Esophagus (tissue), 2 donors: ENCODE results near the gene THSD7B. TPM values are rescaled to one million over a fixed set of nuclear protein-coding genes. Genes with fewer than 3 reads are reported as not detected.

Experiments used
- H3K27ac ChIP-seq, 2 donors: one replicate each; pipeline ENCODE4 v1.5.1; 2013; ENCODE audit warnings: low read depth in 2 of 2, mild to moderate bottlenecking in 2 of 2, inconsistent platforms in 1 of 2, low read length in 1 of 2, moderate library complexity in 1 of 2
- H3K27me3 ChIP-seq, 2 donors: one replicate each; pipeline ENCODE4 v1.6.1; 2013; ENCODE audit warnings: low read length in 2 of 2, control low read depth in 1 of 2, mild to moderate bottlenecking in 1 of 2; ENCODE audit not compliant: insufficient read depth in 2 of 2, control insufficient read depth in 1 of 2
- H3K36me3 ChIP-seq, 2 donors: one replicate each; pipeline ENCODE4 v1.6.1; 2013; ENCODE audit warnings: low read length in 1 of 2; ENCODE audit not compliant: control insufficient read depth in 2 of 2, insufficient read depth in 2 of 2
- H3K4me1 ChIP-seq, 2 donors: one replicate each; pipeline ENCODE4 v1.6.1; 2013; ENCODE audit warnings: low read length in 1 of 2; ENCODE audit not compliant: control insufficient read depth in 2 of 2, insufficient read depth in 2 of 2
- H3K4me3 ChIP-seq, 2 donors: one replicate each; pipeline ENCODE4 v1.5.1; 2013; ENCODE audit warnings: low read length in 2 of 2, mild to moderate bottlenecking in 2 of 2, low read depth in 1 of 2, moderate library complexity in 1 of 2
- H3K9me3 ChIP-seq, 2 donors: one replicate each; pipeline ENCODE4 v1.6.1; 2013; ENCODE audit warnings: mild to moderate bottlenecking in 2 of 2, low read depth in 1 of 2, low read length in 1 of 2, moderate library complexity in 1 of 2; ENCODE audit not compliant: control insufficient read depth in 2 of 2, insufficient read depth in 1 of 2
- WGBS, 2 donors: extraction: QIAGEN DNeasy Blood & Tissue Kit; methylation state at CpG; one replicate each; pipeline ENCODE4 v1.1.7; 2013; 5-methylcytosine and 5-hydroxymethylcytosine counted together
- polyA plus RNA-seq, 2 donors: library from polyadenylated mRNA; stranded (reverse); fragments of 200-250 nt; gene quantifications; one replicate each; pipeline ENCODE4 v1.2.3, GENCODE V29; 2013
- donor health status: healthy with polysubstance abuse.
- donor health status: Bipolar disorder and iron deficiency.

Gene THSD7B
- polyA plus RNA-seq, 2 donors: 0.22 to 0.32 TPM

DNA sequence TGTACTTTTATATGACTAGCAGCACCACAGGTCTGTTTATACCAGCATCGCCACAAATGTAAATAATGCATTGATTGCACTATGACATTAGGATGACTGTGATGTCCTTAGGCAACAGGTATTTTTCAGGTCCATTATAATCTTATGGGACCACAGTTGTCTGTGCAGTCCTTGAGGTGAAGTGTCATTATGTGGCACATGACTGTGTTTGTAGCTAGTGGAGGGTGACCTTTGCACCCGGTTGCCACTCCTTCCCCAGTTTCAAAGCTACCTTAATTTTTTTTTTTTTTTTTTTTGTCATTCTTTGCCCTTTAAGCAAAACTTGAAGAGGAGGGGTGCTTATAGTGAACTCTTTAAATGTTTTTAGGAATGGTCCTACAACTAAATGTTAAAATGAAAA is 386.4 kb downstream of the THSD7B start:
- no peak overlapping the region for H3K4me3 ChIP-seq
- H3K4me1 ChIP-seq: no peaks in the 10 kb centered on the region
- no peaks in the 10 kb centered on the region for H3K36me3 ChIP-seq
- 69 to 82% methylated on average over 2 of the region's 2 CpGs for WGBS, 2 donors
- H3K27me3 ChIP-seq: no peaks in the 10 kb centered on the region
- no peaks in the 10 kb centered on the region for H3K9me3 ChIP-seq
- no peak overlapping the region for H3K27ac ChIP-seq

DNA sequence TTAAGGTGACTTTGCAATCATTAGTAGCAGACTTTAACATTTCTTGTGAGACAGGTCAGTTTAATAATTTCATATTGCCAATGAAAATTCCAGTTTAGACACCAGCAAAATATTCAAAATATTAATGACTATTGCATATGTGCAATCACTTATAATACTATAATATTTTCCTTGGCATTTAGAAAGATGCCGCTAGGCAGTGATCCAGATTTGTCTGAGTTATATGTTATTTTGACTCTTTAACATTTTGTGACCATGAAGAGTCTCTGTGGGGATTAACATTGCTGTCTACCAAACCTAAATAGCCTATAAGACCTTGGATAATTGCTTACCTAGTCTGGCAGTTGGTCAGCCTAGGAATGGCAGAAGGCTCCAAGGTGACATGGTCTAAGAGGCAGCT is 389.6 kb downstream of the THSD7B start:
- Histone ChIP-seq H3K36me3 (no peaks in the 10 kb centered on the region), H3K4me1 (no peaks in the 10 kb centered on the region), H3K27me3 (no peaks in the 10 kb centered on the region), H3K9me3 (no peaks in the 10 kb centered on the region), H3K4me3 (no peak overlapping the region), H3K27ac (no peak overlapping the region)
- 89 to 97% methylated on average over 1 of the region's 1 CpG for WGBS, 2 donors

DNA sequence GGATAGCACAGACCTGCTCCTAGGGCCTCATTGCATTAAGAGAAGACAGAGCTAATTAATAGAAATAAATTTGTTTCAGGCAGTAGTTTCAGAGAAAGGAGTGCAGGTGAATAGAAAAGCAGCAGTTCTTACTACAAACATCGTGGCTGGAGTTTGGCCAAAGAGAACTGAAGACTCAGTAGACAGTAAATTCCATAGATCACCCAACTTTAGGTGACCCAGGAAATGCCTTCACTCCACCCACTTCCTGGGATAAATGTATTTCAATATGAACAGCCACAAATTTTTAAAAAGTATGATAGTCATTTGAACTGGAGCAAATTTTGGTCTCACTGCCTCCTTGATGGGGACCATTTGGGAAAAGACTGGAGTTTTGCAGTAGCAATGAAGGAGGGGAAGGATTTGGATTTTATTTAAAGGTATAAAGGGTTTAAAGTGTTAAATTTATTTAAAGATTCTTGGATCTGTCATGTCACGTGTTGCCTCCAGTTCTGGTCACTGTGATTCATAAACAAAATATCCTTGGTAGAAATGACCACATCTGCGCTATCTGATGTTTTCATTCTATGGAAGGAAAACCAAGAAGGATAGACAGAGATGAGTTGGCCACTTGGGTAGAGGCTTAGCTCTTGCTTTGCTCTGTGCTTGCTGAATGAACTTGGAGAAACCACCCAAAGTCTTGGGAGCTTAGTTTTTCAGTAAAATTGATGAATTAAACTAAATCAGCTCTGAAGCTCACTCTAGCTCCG is 390.2 kb downstream of the THSD7B start:
- no peaks in the 10 kb centered on the region for H3K36me3 ChIP-seq
- H3K4me3 ChIP-seq: no peak overlapping the region
- H3K9me3 ChIP-seq: no peaks in the 10 kb centered on the region
- WGBS, 2 donors: 82 to 86% methylated on average over 4 of the region's 4 CpGs
- H3K27ac ChIP-seq: no peak overlapping the region
- no peaks in the 10 kb centered on the region for H3K27me3 ChIP-seq
- H3K4me1 ChIP-seq: no peaks in the 10 kb centered on the region

DNA sequence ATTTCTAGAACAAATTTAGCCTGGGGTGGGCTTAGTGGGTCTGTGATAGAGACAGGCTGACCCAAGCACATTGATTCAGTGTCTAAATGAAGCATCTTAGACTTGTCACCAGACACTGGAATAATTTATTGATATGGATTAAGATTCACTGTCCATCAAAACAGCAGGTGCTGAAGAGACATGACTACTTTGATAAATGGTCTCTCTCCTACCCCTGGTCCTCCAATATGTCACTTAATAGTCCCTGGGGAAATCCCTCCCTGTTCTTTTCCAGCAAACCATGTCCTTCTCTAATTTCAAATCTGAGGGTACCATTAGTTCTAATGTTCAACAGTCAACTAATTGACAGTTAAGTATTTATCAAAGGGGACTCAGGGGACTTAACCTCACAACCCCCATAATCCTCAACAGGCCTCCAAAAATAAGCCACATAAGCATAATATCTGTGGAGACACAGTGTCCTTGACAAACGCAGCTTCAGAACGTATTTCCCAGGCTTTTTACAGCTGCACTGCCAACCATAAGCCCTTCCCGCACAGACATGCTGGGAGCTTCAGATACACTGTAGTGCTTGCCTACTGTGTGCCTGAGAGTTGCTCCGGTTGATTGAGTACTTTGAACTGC is 391.0 kb downstream of the THSD7B start:
- Histone ChIP-seq H3K27ac (no peak overlapping the region), H3K9me3 (no peaks in the 10 kb centered on the region), H3K4me1 (no peaks in the 10 kb centered on the region), H3K27me3 (no peaks in the 10 kb centered on the region), H3K36me3 (no peaks in the 10 kb centered on the region), H3K4me3 (no peak overlapping the region)
- 70 to 84% methylated on average over 4 of the region's 4 CpGs for WGBS, 2 donors

DNA sequence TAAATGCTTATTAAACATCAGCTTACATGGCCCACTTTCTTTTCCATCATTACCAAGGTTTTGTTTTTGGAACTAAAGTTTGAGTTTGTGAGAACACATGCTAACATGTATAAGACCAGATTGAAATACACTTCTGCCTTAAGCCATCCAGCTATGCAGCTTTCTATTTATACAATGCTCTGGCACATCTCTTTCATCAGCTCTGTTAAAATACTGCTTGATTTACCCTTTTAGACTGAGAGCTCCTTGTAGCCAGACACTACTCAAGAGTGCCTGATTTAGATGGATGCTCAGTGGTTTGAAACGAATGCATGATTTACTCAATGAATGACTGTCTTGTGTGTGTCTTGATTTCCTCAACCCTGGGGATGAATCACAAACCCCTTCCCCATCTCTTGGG is 392.5 kb downstream of the THSD7B start:
- Histone ChIP-seq H3K27me3 (no peaks in the 10 kb centered on the region), H3K4me1 (no peaks in the 10 kb centered on the region), H3K9me3 (no peaks in the 10 kb centered on the region), H3K4me3 (no peak overlapping the region), H3K27ac (no peak overlapping the region), H3K36me3 (no peaks in the 10 kb centered on the region)
- 76 to 88% methylated on average over 1 of the region's 1 CpG for WGBS, 2 donors

DNA sequence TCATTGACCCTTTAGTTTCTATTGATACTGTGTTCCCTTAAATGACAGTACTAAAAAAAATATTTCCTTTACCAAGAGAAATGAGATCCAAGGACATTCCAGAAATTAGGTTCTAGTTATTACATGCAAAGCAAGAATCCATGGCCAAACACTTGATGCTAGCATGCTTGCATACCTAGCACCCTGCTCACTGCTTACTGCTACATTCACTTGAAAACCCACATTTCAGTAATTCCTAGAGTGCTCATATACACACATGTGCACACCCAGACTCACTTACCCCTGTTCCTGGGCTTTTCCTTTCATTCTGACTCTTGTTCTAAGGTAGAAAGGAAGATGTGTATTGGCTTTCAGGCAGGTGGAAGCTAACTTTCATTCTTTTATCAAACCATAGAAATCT is 395.9 kb downstream of the THSD7B start:
- no peaks in the 10 kb centered on the region for H3K9me3 ChIP-seq
- no peak overlapping the region for H3K4me3 ChIP-seq
- H3K36me3 ChIP-seq: no peaks in the 10 kb centered on the region
- H3K4me1 ChIP-seq: no peaks in the 10 kb centered on the region
- no peak overlapping the region for H3K27ac ChIP-seq
- no peaks in the 10 kb centered on the region for H3K27me3 ChIP-seq

DNA sequence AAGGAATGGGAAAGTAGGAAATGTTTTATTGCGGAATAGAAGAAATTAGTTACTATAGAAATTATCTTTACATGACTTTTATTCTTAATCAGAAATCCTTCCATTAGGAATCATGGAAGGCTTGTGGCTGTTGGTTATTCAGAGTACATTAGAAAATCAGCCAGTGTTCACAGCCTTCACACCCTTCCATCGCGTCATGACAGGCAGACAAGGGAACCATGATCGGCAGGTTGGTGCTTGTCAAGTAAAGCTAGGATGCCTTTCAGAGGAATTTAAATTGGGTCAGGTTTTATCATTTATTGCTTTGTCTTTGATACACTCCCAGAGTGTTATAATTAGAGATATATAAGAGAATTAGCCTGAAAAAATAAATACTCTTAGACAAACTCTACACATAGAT is 400.6 kb downstream of the THSD7B start:
- Histone ChIP-seq H3K27ac (no peak overlapping the region), H3K4me1 (no peaks in the 10 kb centered on the region), H3K27me3 (no peaks in the 10 kb centered on the region), H3K4me3 (no peak overlapping the region), H3K36me3 (no peaks in the 10 kb centered on the region), H3K9me3 (no peaks in the 10 kb centered on the region)
- 54 to 79% methylated on average over 4 of the region's 4 CpGs for WGBS, 2 donors

DNA sequence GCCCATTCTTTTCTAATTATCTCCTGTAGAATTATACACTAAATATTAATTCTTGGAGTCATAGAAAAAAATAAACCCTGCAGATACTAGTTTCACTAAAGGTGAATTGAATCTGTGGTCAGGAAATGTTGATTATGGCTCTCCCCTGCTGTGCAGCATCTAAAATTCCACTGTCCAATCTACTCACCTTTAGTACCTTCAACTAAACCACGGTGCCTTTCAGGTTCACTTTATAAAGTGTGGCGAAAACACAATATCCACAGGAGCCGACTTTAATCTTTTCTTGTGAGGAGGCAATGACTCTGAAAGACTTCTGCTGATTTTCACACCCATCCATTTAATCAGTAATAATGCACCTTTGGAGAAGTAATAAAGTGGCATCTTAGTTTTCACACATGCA is 402.3 kb downstream of the THSD7B start:
- no peaks in the 10 kb centered on the region for H3K4me1 ChIP-seq
- no peaks in the 10 kb centered on the region for H3K27me3 ChIP-seq
- no peak overlapping the region for H3K27ac ChIP-seq
- H3K4me3 ChIP-seq: no peak overlapping the region
- H3K9me3 ChIP-seq: no peaks in the 10 kb centered on the region
- WGBS, 2 donors: 79 to 88% methylated on average over 3 of the region's 3 CpGs
- no peaks in the 10 kb centered on the region for H3K36me3 ChIP-seq

DNA sequence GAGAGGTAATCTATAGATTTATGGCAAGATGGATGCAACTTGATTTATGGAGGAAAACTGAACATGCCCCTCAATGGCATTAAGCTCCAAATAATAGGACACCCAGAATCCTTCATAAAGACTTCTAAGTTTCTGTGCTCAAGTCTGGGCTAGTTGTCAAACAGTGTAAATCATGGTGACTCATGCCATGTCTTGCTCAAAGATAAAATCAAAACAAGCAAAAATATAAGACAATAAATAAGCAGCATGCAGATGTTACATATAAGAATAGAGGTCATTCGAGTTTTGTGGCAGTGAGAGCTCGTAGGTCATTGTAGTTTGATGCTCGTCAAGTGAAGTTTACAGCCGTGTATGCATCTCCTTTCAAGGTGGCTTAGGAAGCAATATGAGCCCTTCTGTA is 403.2 kb downstream of the THSD7B start:
- no peak overlapping the region for H3K27ac ChIP-seq

DNA sequence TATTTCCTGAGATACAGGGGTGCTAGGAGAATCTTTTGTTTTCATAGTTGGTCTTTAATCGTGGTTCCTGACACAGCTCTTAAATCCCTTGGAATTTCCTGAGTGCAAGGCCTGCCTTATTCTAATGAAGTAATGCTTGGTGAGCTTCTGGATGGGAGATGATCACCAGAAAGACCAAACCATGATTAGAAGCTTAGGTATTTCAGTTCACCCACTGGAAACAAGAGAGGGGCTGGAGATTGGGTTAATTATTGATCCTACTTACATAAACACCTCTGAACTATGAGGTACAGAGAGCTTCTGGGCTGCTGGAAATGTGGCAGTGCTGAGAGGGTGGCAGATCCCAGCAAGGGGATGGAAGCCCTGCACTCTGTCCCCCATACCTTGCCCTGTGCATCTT is 406.8 kb downstream of the THSD7B start:
- Histone ChIP-seq H3K4me3 (no peak overlapping the region), H3K27me3 (no peaks in the 10 kb centered on the region), H3K27ac (no peak overlapping the region), H3K9me3 (no peaks in the 10 kb centered on the region), H3K4me1 (no peaks in the 10 kb centered on the region), H3K36me3 (no peaks in the 10 kb centered on the region)
- WGBS, 2 donors: 23 to 24% methylated on average over 1 of the region's 1 CpG

More for the DNA sequence above, 403.2 kb downstream of the THSD7B start:
- H3K4me1 ChIP-seq: no peaks in the 10 kb centered on the region
- H3K27me3 ChIP-seq: no peaks in the 10 kb centered on the region
- no peaks in the 10 kb centered on the region for H3K36me3 ChIP-seq
- H3K4me3 ChIP-seq: no peak overlapping the region
- no peaks in the 10 kb centered on the region for H3K9me3 ChIP-seq
- WGBS, 2 donors: 38 to 67% methylated on average over 4 of the region's 4 CpGs
